GM23338 (cell line): Measurements from ENCODE around the gene SQSTM1. TPM values are rescaled to one million over a fixed set of nuclear protein-coding genes. Genes with fewer than 3 reads are reported as not detected.

Experiments
- ATAC-seq: fragments of 200-7000 bp; cut with Tn5 transposase; 3 replicates; pipeline ENCODE4 v1.9.1; 2020
- DNase-seq: peaks from one replicate; pipeline ENCODE4 v3.0.0-alpha.2; 2015; ENCODE audit warnings: low spot score
- H2AFZ ChIP-seq: fragments of 200-600 bp; sonication (generic); 2 replicates; pipeline ENCODE4 v1.8.0; 2016; ENCODE audit warnings: antibody characterized with exemption, mild to moderate bottlenecking, moderate library complexity
- H3F3A ChIP-seq: fragments of 200-600 bp; sonication (generic); replicated peaks from 2 replicates; pipeline ENCODE4 v1.8.0; 2017; ENCODE audit warnings: antibody characterized with exemption, mixed run types, low read depth
- H3K27ac ChIP-seq: fragments of 200-600 bp; sonication (generic); 2 replicates; pipeline ENCODE4 v1.6.1; 2016; ENCODE audit warnings: low read depth
- H3K27me3 ChIP-seq: fragments of 200-600 bp; sonication (generic); 2 replicates; pipeline ENCODE4 v1.8.0; 2016; ENCODE audit warnings: mild to moderate bottlenecking, mixed run types, moderate library complexity; ENCODE audit not compliant: insufficient read depth
- H3K36me3 ChIP-seq: fragments of 200-600 bp; sonication (generic); 2 replicates; pipeline ENCODE4 v1.8.0; 2016; ENCODE audit warnings: mild to moderate bottlenecking; ENCODE audit not compliant: insufficient read depth
- H3K4me1 ChIP-seq: fragments of 200-600 bp; sonication (generic); 2 replicates; pipeline ENCODE4 v1.8.0; 2016; ENCODE audit warnings: mild to moderate bottlenecking, moderate library complexity; ENCODE audit not compliant: insufficient read depth
- H3K4me2 ChIP-seq: fragments of 200-600 bp; sonication (generic); 2 replicates; pipeline ENCODE4 v1.7.1; 2017; ENCODE audit warnings: mixed run types
- H3K4me3 ChIP-seq: fragments of 200-600 bp; sonication (generic); 2 replicates; pipeline ENCODE4 v1.6.1; 2016; ENCODE audit warnings: mixed run types
- H3K79me2 ChIP-seq: fragments of 200-600 bp; sonication (generic); replicated peaks from 2 replicates; pipeline ENCODE4 v1.8.0; 2017; ENCODE audit warnings: mild to moderate bottlenecking; ENCODE audit not compliant: insufficient read depth
- H3K9me2 ChIP-seq: fragments of 200-600 bp; sonication (generic); 2 replicates; pipeline ENCODE4 v1.8.0; 2017; ENCODE audit not compliant: insufficient read depth
- H4K20me1 ChIP-seq: fragments of 200-600 bp; sonication (generic); replicated peaks from 2 replicates; pipeline ENCODE4 v1.8.0; 2017; ENCODE audit warnings: mild to moderate bottlenecking; ENCODE audit not compliant: insufficient read depth
- H3K27ac Mint-ChIP-seq: 2 replicates; pipeline ENCODE4 v1.8.0; 2020; ENCODE audit warnings: inconsistent platforms, mild to moderate bottlenecking, moderate library complexity, mixed read lengths
- H3K27me3 Mint-ChIP-seq: 3 replicates; pipeline ENCODE4 v1.8.0; 2022; ENCODE audit warnings: low read depth, mild to moderate bottlenecking, moderate library complexity, mixed read lengths, inconsistent platforms; ENCODE audit not compliant: insufficient read depth, poor library complexity
- H3K36me3 Mint-ChIP-seq: 3 replicates; pipeline ENCODE4 v1.8.0; 2021; ENCODE audit warnings: low read depth, mild to moderate bottlenecking, inconsistent platforms, moderate library complexity, mixed read lengths
- H3K4me1 Mint-ChIP-seq: 3 replicates; pipeline ENCODE4 v1.8.0; 2020; ENCODE audit warnings: mild to moderate bottlenecking, inconsistent platforms, mixed read lengths
- H3K4me3 Mint-ChIP-seq: 3 replicates; pipeline ENCODE4 v1.8.0; 2021; ENCODE audit warnings: moderate library complexity, mild to moderate bottlenecking, inconsistent platforms, mixed read lengths
- H3K9me3 Mint-ChIP-seq: 3 replicates; pipeline ENCODE4 v1.8.0; 2020; ENCODE audit warnings: moderate library complexity, mild to moderate bottlenecking, inconsistent platforms, mixed read lengths
- CTCF ChIP-seq, 2 experiments: fragments of 200-600 bp in 1 of 2; sonication (generic) in 1 of 2; conservative IDR thresholded peaks; 2 replicates each; pipeline versions ENCODE4 v1.5.1 to v1.6.1; 2016 to 2017; ENCODE audit warnings: antibody characterized with exemption in 2 of 2, low read depth in 2 of 2, mild to moderate bottlenecking in 2 of 2, moderate library complexity in 1 of 2
- ETS1 ChIP-seq: IDR thresholded peaks from 2 replicates; pipeline ENCODE4 v1.6.1; 2016; ENCODE audit warnings: antibody characterized with exemption
- EZH2 ChIP-seq: fragments of 200-600 bp; sonication (generic); IDR thresholded peaks from one replicate; pipeline ENCODE4 v1.8.0; 2017; ENCODE audit warnings: antibody characterized with exemption, mild to moderate bottlenecking, low read depth; ENCODE audit not compliant: unreplicated experiment
- EZH2phosphoT487 ChIP-seq: fragments of 200-600 bp; sonication (generic); IDR thresholded peaks from one replicate; pipeline ENCODE4 v1.8.1; 2018; ENCODE audit warnings: antibody characterized with exemption; ENCODE audit not compliant: unreplicated experiment
- JUNB ChIP-seq: IDR thresholded peaks from one replicate; pipeline ENCODE4 v1.6.1; 2016; ENCODE audit warnings: antibody characterized with exemption; ENCODE audit not compliant: unreplicated experiment
- NANOG ChIP-seq: IDR thresholded peaks from 2 replicates; pipeline ENCODE4 v1.6.1; 2016; ENCODE audit warnings: antibody characterized with exemption, borderline replicate concordance
- POLR2AphosphoS5 ChIP-seq: IDR thresholded peaks from 2 replicates; pipeline ENCODE4 v1.6.1; 2016; ENCODE audit warnings: antibody characterized with exemption, low read depth
- REST ChIP-seq: IDR thresholded peaks from one replicate; pipeline ENCODE4 v1.6.1; 2018; ENCODE audit warnings: antibody characterized with exemption; ENCODE audit not compliant: unreplicated experiment
- STAT1 ChIP-seq: IDR thresholded peaks from one replicate; pipeline ENCODE4 v1.6.1; 2016; ENCODE audit warnings: antibody characterized with exemption; ENCODE audit not compliant: unreplicated experiment
- ZNF114 ChIP-seq: fragments of 250-450 bp; sonication (Bioruptor Pico); IDR thresholded peaks from 2 replicates; pipeline ENCODE4 v1.5.0; 2020; ENCODE audit warnings: mild to moderate bottlenecking, moderate library complexity
- ZNF331 ChIP-seq: fragments of 250-450 bp; sonication (Bioruptor Pico); IDR thresholded peaks from 2 replicates; pipeline ENCODE4 v1.5.0; 2020; ENCODE audit warnings: low read depth, mild to moderate bottlenecking, moderate library complexity
- ZNF462 ChIP-seq: fragments of 250-450 bp; sonication (Bioruptor Pico); IDR thresholded peaks from 2 replicates; pipeline ENCODE4 v1.5.0; 2020; ENCODE audit warnings: mild to moderate bottlenecking, moderate library complexity
- polyA plus RNA-seq: library from polyadenylated mRNA; unstranded; fragments of >200 nt; fragmentation: Nextera tagmentation; extraction: Ambion mirVana; gene quantifications from 2 replicates; pipeline ENCODE4 v1.2.1, GENCODE V29; 2016
- total RNA-seq: library from RNA; depleted of rRNA; stranded (reverse); fragments of >200 nt; shearing (Covaris generic); gene quantifications from 2 replicates; pipeline ENCODE4 v1.2.3, GENCODE V29; 2014

The SQSTM1 gene
- total and polyA plus RNA-seq, 2 experiments from 2014 or later: 58.0 to 92.6 TPM

GRCh38 chr5:179854356-179854755, 33.7 kb downstream of the SQSTM1 start (continued):
- TF ChIP-seq REST (no peak), NANOG (no peak), ETS1 (no peak), EZH2 (no peak), JUNB (no peak)

GRCh38 chr5:179858241-179858585, 37.5 kb downstream of the SQSTM1 start:
- H3K9me3 Mint-ChIP-seq: peaks cover 10% of the 10 kb centered on the region
- H3K4me3 Mint-ChIP-seq: peak overlapping the region; percentile 93
- Histone ChIP-seq H3K79me2 (peaks cover 36% of the 10 kb centered on the region), H3K4me1 (peaks cover 7% of the 10 kb centered on the region), H3K36me3 (no peaks in the 10 kb centered on the region), H3F3A (peaks cover 19% of the 10 kb centered on the region), H2AFZ (peak overlapping the region; percentile 98), H3K4me3 (peak overlapping the region; percentile 90), H4K20me1 (peaks cover 9% of the 10 kb centered on the region; the same call in 1 of the 2 replicates), H3K4me2 (peak overlapping the region; percentile 90), H3K27ac (no peak overlapping the region), H3K27me3 (no peaks in the 10 kb centered on the region), H3K9me2 (no peaks in the 10 kb centered on the region)
- peaks cover 18% of the 10 kb centered on the region for H3K27me3 Mint-ChIP-seq
- ATAC-seq (peak; percentile 54), DNase-seq (peak; percentile 67)
- H3K4me1 Mint-ChIP-seq: peaks cover 16% of the 10 kb centered on the region
- no peak overlapping the region; the same call in 1 of the 2 replicates for H3K27ac Mint-ChIP-seq
- peaks cover 26% of the 10 kb centered on the region for H3K36me3 Mint-ChIP-seq
- TF ChIP-seq NANOG (no peak), CTCF (conservative IDR thresholded peaks at IDR 0.05; ENCODE audit: low read depth in 2 of 2) (no peak), ETS1 (no peak), ZNF114 (no peak), ZNF331 (CRISPR knock-in tag) (no peak), EZH2 (no peak), POLR2AphosphoS5 (no peak), JUNB (no peak), ZNF462 (CRISPR knock-in tag) (no peak), STAT1 (no peak), EZH2phosphoT487 (no peak)
